ENCODE measurements around the gene DHRSX. TPM values are rescaled to one million over a fixed set of nuclear protein-coding genes. Genes with fewer than 3 reads are reported as not detected.

Gene DHRSX
- polyA plus RNA-seq, 3 donors = 12.9 to 33.2 (median 28.3) TPM

DNA sequence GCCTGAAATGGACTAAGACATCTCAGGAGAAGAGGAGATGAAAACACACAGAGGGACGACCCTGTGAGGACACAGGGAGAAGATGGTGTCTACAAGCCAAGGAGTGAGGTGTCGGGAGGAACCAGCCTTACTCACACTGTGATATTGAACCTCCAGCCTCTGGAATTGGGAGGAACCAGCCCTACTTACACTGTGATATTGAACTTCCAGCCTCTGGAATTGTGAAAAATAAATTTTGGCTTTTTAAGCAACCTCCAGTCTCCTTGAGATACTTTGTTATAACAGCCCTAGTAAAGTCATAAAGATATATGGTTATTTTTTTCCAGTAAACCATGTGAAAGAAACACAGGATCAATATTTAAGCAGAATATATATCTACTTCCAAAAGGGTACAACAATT is 76.5 kb downstream of the DHRSX start:
- intact Hi-C loops (cut with micrococcal nuclease) = no loop called here
- Histone ChIP-seq H3K4me3 (replicated peaks in 1 of 3; ENCODE audit: low read depth in 2 of 3, low read length in 3 of 3) (no peak overlapping the region), H3K79me2 (ENCODE audit: insufficient read depth, low read length) (no peaks in the 10 kb centered on the region), H3K4me1 (ENCODE audit: control insufficient read depth in 1 of 2, insufficient read depth in 2 of 2, low read length in 2 of 2) (no peaks in the 10 kb centered on the region), H3K4me2 (replicated peaks; ENCODE audit: extremely low read depth, low read length, poor library complexity, severe bottlenecking) (no peak overlapping the region), H3K36me3 (replicated peaks in 1 of 2; ENCODE audit: control insufficient read depth in 1 of 2, insufficient read depth in 2 of 2, low read length in 2 of 2) (peaks cover 9 to 44% of the 10 kb centered on the region in 2 donors), H2AFZ (ENCODE audit: insufficient read depth, low read depth, low read length, poor library complexity, severe bottlenecking) (no peak overlapping the region), H4K20me1 (ENCODE audit: insufficient read depth, low read length) (no peaks in the 10 kb centered on the region), H3K9ac (ENCODE audit: insufficient read depth, low read length, poor library complexity, severe bottlenecking) (no peak overlapping the region), H3K9me3 (replicated peaks in 1 of 2; ENCODE audit: control insufficient read depth in 1 of 2, insufficient read depth in 1 of 2, low read length in 2 of 2) (peaks cover 0 to 7% of the 10 kb centered on the region in 2 donors), H3K27me3 (ENCODE audit: control insufficient read depth in 2 of 2, insufficient read depth in 2 of 2, low read length in 2 of 2) (no peaks in the 10 kb centered on the region), H3K27ac (ENCODE audit: low read depth in 1 of 2, low read length in 2 of 2) (no peak overlapping the region)
- WGBS (ENCODE audit: insufficient coverage) = no CpG with 5 or more reads among the region's 2 CpGs
- Mint-ChIP-seq H3K4me3 (no peak overlapping the region), H3K36me3 (peaks cover 47 to 54% of the 10 kb centered on the region in 2 donors), H3K4me1 (no peaks in the 10 kb centered on the region), H3K27ac (peak overlapping the region in 3 of 7 donors; percentile 22 to 27 (median 26)), H3K9me3 (peaks cover 3 to 26% (median 7%) of the 10 kb centered on the region in 7 donors), H3K27me3 (ENCODE audit: low read depth in 3 of 3) (peaks cover 0 to 1% (median 0%) of the 10 kb centered on the region in 3 donors)
- no peak for DNase-seq
- TF ChIP-seq, protein P1, sequence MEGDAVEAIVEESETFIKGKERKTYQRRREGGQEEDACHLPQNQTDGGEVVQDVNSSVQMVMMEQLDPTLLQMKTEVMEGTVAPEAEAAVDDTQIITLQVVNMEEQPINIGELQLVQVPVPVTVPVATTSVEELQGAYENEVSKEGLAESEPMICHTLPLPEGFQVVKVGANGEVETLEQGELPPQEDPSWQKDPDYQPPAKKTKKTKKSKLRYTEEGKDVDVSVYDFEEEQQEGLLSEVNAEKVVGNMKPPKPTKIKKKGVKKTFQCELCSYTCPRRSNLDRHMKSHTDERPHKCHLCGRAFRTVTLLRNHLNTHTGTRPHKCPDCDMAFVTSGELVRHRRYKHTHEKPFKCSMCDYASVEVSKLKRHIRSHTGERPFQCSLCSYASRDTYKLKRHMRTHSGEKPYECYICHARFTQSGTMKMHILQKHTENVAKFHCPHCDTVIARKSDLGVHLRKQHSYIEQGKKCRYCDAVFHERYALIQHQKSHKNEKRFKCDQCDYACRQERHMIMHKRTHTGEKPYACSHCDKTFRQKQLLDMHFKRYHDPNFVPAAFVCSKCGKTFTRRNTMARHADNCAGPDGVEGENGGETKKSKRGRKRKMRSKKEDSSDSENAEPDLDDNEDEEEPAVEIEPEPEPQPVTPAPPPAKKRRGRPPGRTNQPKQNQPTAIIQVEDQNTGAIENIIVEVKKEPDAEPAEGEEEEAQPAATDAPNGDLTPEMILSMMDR (IDR thresholded peaks at IDR 0.05) = no peak

DNA sequence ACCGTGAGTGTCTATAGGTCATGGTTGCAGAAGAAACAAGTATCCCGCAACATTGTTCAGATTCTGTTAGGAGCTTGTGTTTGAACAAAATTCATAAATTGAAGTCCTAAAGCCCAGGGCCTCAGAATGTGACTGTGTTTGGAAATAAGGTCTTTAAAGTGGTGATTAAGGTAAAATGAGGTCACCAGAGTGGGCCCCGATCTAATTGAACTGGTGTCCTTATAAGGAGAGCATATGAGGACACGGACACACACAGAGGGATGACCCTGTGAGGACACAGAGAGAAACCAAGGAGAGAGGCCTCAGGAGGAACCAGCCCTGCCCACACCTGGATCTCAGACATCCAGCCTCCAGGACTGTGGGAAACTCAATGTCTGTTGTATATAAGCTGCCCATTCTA is 76.9 kb downstream of the DHRSX start:
- H3K9me3 Mint-ChIP-seq = peaks cover 3 to 26% (median 7%) of the 10 kb centered on the region in 7 donors
- H3K4me2 ChIP-seq (replicated peaks; ENCODE audit: extremely low read depth, low read length, poor library complexity, severe bottlenecking) = no peak overlapping the region
- intact Hi-C loops (cut with micrococcal nuclease) = no loop called here
- H3K36me3 ChIP-seq (replicated peaks in 1 of 2; ENCODE audit: control insufficient read depth in 1 of 2, insufficient read depth in 2 of 2, low read length in 2 of 2) = peaks cover 9 to 44% of the 10 kb centered on the region in 2 donors
- no peaks in the 10 kb centered on the region for H3K79me2 ChIP-seq (ENCODE audit: insufficient read depth, low read length)
- H3K9me3 ChIP-seq (replicated peaks in 1 of 2; ENCODE audit: control insufficient read depth in 1 of 2, insufficient read depth in 1 of 2, low read length in 2 of 2) = peaks cover 0 to 7% of the 10 kb centered on the region in 2 donors
- no peaks in the 10 kb centered on the region for H3K4me1 ChIP-seq (ENCODE audit: control insufficient read depth in 1 of 2, insufficient read depth in 2 of 2, low read length in 2 of 2)
- no peaks in the 10 kb centered on the region for H3K27me3 ChIP-seq (ENCODE audit: control insufficient read depth in 2 of 2, insufficient read depth in 2 of 2, low read length in 2 of 2)
- H3K27me3 Mint-ChIP-seq (ENCODE audit: low read depth in 3 of 3) = peaks cover 0 to 1% (median 0%) of the 10 kb centered on the region in 3 donors
- WGBS (ENCODE audit: insufficient coverage) = 89% methylated on average over 3 of the region's 4 CpGs
- H3K27ac Mint-ChIP-seq = peak overlapping the region in 3 of 7 donors; percentile 22 to 27 (median 26)
- no peak overlapping the region for H3K4me3 ChIP-seq (replicated peaks in 1 of 3; ENCODE audit: low read depth in 2 of 3, low read length in 3 of 3)
- H3K4me3 Mint-ChIP-seq = no peak overlapping the region
- DNase-seq = no peak
- H3K36me3 Mint-ChIP-seq = peaks cover 46 to 54% of the 10 kb centered on the region in 2 donors
- TF ChIP-seq, protein P1 (IDR thresholded peaks at IDR 0.05) = no peak
- no peaks in the 10 kb centered on the region for H3K4me1 Mint-ChIP-seq
- no peak overlapping the region for H2AFZ ChIP-seq (ENCODE audit: insufficient read depth, low read depth, low read length, poor library complexity, severe bottlenecking)
- H3K9ac ChIP-seq (ENCODE audit: insufficient read depth, low read length, poor library complexity, severe bottlenecking) = no peak overlapping the region
- H3K27ac ChIP-seq (ENCODE audit: low read depth in 1 of 2, low read length in 2 of 2) = no peak overlapping the region
- no peaks in the 10 kb centered on the region for H4K20me1 ChIP-seq (ENCODE audit: insufficient read depth, low read length)

Data from CD14-positive monocyte (primary cell).